K562 (cell line): ENCODE data around the gene BRD3OS. TPM values are rescaled to one million over a fixed set of nuclear protein-coding genes. Genes with fewer than 3 reads are reported as not detected.
A peak's percentile ranks its signal among the peaks of the same experiment; 100 is the strongest.

Experiments
- CREM ChIP-seq: IDR thresholded peaks from 2 replicates; pipeline ENCODE4 v1.6.1; 2014; ENCODE audit warnings: antibody characterized with exemption, low read depth
- ELF4 ChIP-seq: fragments of 450-650 bp; formaldehyde crosslinking; IDR thresholded peaks from 2 replicates; pipeline ENCODE4 v1.4.0; 2022; ENCODE audit warnings: missing genetic modification characterization
- ESRRB ChIP-seq: fragments of 250-450 bp; sonication (Bioruptor Pico); IDR thresholded peaks from 2 replicates; pipeline ENCODE4 v1.5.0; 2020; ENCODE audit warnings: mild to moderate bottlenecking, moderate library complexity, borderline replicate concordance
- ETV6 ChIP-seq, 3 experiments: fragments of 150-350 bp in 1 of 3; sonication (generic) in 1 of 3; formaldehyde crosslinking in 1 of 3; IDR thresholded peaks; 2 replicates each; pipeline versions ENCODE4 v1.6.1 to v1.8.0; 2014 to 2022; ENCODE audit warnings: borderline replicate concordance in 2 of 3, low read depth in 2 of 3, antibody characterized with exemption in 1 of 3, low read length in 1 of 3, mild to moderate bottlenecking in 1 of 3, missing genetic modification reagents in 1 of 3
- FIP1L1 ChIP-seq: fragments of 200-400 bp; formaldehyde crosslinking; IDR thresholded peaks from 2 replicates; pipeline ENCODE4 v1.6.1; 2018; ENCODE audit warnings: mild to moderate bottlenecking, low read depth, low read length; ENCODE audit not compliant: poor library complexity, severe bottlenecking
- FOSL1 ChIP-seq: fragments of 200-800 bp; sonication (Bioruptor generic); conservative IDR thresholded peaks from 2 replicates; pipeline ENCODE4 v1.6.1; 2016; ENCODE audit warnings: missing genetic modification characterization, missing compliant biosample characterization
- FOXJ3 ChIP-seq: sonication (generic); formaldehyde crosslinking; IDR thresholded peaks from 2 replicates; pipeline ENCODE4 v1.4.0; 2020; ENCODE audit warnings: mild to moderate bottlenecking, missing genetic modification reagents
- HIVEP1 ChIP-seq: fragments of 250-450 bp; sonication (Bioruptor Pico); IDR thresholded peaks from 2 replicates; pipeline ENCODE4 v1.4.0; 2020; ENCODE audit warnings: mild to moderate bottlenecking
- HMGN3 ChIP-seq: IDR thresholded peaks from 2 replicates; pipeline ENCODE4 v1.6.1; 2011; ENCODE audit warnings: borderline replicate concordance, low read depth, mild to moderate bottlenecking, mixed read lengths, low read length; ENCODE audit not compliant: insufficient read length; ENCODE audit errors: extremely low read depth
- KLF16 ChIP-seq: IDR thresholded peaks from 2 replicates; pipeline ENCODE4 v1.6.1; 2016; ENCODE audit warnings: antibody characterized with exemption
- KLF6 ChIP-seq: fragments of 250-450 bp; sonication (Bioruptor Pico); IDR thresholded peaks from 2 replicates; pipeline ENCODE4 v1.4.0; 2020; ENCODE audit warnings: mild to moderate bottlenecking, moderate library complexity, borderline replicate concordance
- LARP7 ChIP-seq: fragments of 450-650 bp; IDR thresholded peaks from 2 replicates; pipeline ENCODE4 v1.6.1; 2016
- MCM5 ChIP-seq: fragments of 450-650 bp; IDR thresholded peaks from 2 replicates; pipeline ENCODE4 v1.6.1; 2016; ENCODE audit warnings: low read depth
- PREB ChIP-seq: sonication (generic); formaldehyde crosslinking; IDR thresholded peaks from 2 replicates; pipeline ENCODE4 v1.8.1; 2023; ENCODE audit warnings: mild to moderate bottlenecking, missing genetic modification reagents
- SMC3 ChIP-seq: conservative IDR thresholded peaks from 2 replicates; pipeline ENCODE4 v1.6.1; 2011; ENCODE audit warnings: low read depth, low read length, improper control_type of control experiment; ENCODE audit not compliant: insufficient read depth
- SRSF7 ChIP-seq: fragments of 200-400 bp; formaldehyde crosslinking; optimal IDR thresholded peaks from 2 replicates; pipeline ENCODE3; 2017; ENCODE audit warnings: mild to moderate bottlenecking, low read depth, low read length
- ZBTB12 ChIP-seq: fragments of 250-450 bp; sonication (Bioruptor Pico); IDR thresholded peaks from 2 replicates; pipeline ENCODE4 v1.4.0; 2020
- ZBTB17 ChIP-seq: fragments of 450-650 bp; formaldehyde crosslinking; IDR thresholded peaks from 2 replicates; pipeline ENCODE4 v1.4.0; 2020; ENCODE audit warnings: mild to moderate bottlenecking
- ZNF146 ChIP-seq: IDR thresholded peaks from one replicate; pipeline ENCODE4 v1.6.1; 2018; ENCODE audit warnings: missing compliant biosample characterization; ENCODE audit not compliant: unreplicated experiment
- ZNF644 ChIP-seq: fragments of 200-800 bp; sonication (Bioruptor generic); IDR thresholded peaks from 2 replicates; pipeline ENCODE4 v1.6.1; 2016; ENCODE audit warnings: low read depth, missing genetic modification characterization, missing compliant biosample characterization
- ZSCAN32 ChIP-seq: fragments of 450-650 bp; formaldehyde crosslinking; IDR thresholded peaks from 2 replicates; pipeline ENCODE4 v1.4.0; 2020; ENCODE audit warnings: mild to moderate bottlenecking, moderate library complexity
- polyA plus RNA-seq, 8 experiments: library from polyadenylated mRNA; depleted of rRNA in 4 of 8; stranded (reverse) in 5 of 8; unstranded in 3 of 8; fragments of >200 nt; fragmentation: Nextera tagmentation in 2 of 8; fragmentation: Illumina TruSeq in 1 of 8; extraction: Ambion mirVana in 2 of 8; extraction: Trizol in 1 of 8; gene quantifications; 2 replicates each; pipeline versions ENCODE4 v1.2.1 to v1.2.3, GENCODE V29; 2011 to 2014; ENCODE audit warnings: inconsistent platforms in 1 of 8, missing spikeins in 1 of 8
- total RNA-seq, 7 experiments: library from RNA; depleted of rRNA in 6 of 7; stranded (reverse); fragments of >200 nt in 6 of 7; fragmentation: Illumina TruSeq in 2 of 7; extraction: Trizol in 2 of 7; gene quantifications; 2 replicates each; pipeline versions ENCODE4 v1.2.1 to v1.2.3, GENCODE V29; 2011 to 2021; ENCODE audit warnings: low replicate concordance in 1 of 7
- TF ChIP-seq, protein P1 (sequence below): sonication (generic); formaldehyde crosslinking; IDR thresholded peaks from 2 replicates; pipeline ENCODE4 v1.9.0; 2022; ENCODE audit warnings: mild to moderate bottlenecking, missing genetic modification reagents
- TF ChIP-seq, protein P2 (sequence below): sonication (generic); formaldehyde crosslinking; IDR thresholded peaks from 2 replicates; pipeline ENCODE4 v1.8.0; 2023; ENCODE audit warnings: mild to moderate bottlenecking, missing genetic modification reagents
- TF ChIP-seq, protein P3 (sequence below): sonication (generic); formaldehyde crosslinking; IDR thresholded peaks from 2 replicates; pipeline ENCODE4 v1.5.0; 2020; ENCODE audit warnings: missing genetic modification reagents

The BRD3OS gene
- total and polyA plus RNA-seq, 9 of the 15 experiments (the other 6 are each of a cell fraction or from before 2014, with no cell fraction given): 1.1 to 8.7 (median 5.9) TPM

DNA sequence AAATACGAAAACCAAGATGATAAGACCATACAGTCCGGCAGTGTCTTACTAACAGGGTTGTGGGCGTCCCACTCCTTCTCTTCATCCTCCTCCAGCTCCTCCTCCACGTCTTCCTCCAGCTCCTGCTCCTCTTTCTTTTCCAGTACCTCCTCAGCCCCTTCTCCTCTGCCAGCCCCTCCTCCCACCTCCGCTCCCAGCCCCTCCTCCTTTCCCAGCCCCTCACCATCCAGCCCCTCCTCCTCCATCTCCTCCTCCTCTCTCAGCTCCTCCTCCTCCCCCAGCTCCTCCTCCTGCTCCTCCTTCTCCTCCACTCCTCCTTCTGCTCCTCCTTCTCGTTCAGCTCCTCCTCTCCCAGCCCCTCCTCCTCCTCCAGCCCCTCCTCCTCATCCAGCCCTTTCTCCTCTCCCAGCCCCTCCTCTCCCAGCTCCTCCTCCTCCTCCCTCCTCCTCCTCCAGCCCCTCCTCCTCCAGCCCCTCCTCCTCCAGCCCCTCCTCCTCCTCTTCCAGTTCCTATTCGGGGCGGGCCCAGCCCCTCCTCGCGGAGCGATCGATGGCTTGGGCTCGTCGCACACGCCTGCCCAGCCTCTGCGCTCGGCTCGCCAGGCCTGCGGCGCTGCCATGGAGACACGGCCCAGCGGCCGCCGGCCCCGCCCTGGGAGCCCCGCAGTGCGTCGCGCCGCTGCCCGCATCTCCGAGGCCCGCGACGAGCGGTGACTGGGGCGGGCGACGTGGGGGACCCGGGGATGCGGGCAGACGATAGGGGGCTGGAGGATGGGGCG lies at the start of gene BRD3OS (continued):
- TF ChIP-seq, protein P1, sequence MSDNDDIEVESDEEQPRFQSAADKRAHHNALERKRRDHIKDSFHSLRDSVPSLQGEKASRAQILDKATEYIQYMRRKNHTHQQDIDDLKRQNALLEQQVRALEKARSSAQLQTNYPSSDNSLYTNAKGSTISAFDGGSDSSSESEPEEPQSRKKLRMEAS: no peak
- TF ChIP-seq ESRRB (CRISPR knock-in tag) (no peak), SMC3 (no peak), ZNF644 (tag) (no peak), ELF4 (CRISPR knock-in tag) (peak; percentile 23; the same call in 1 of the 2 replicates), FOXJ3 (CRISPR knock-in tag) (no peak), ZNF146 (CRISPR knock-in tag) (no peak), MCM5 (no peak), FIP1L1 (peak; percentile 20), HMGN3 (peak; percentile 50), ZBTB17 (CRISPR knock-in tag) (peak; percentile 100), ZSCAN32 (CRISPR knock-in tag) (0 out of 2 replicates have a peak, but pooled peaks have one; percentile 38), CREM (peak; percentile 85), KLF6 (no peak), PREB (no peak), ZBTB12 (CRISPR knock-in tag) (0 out of 2 replicates have a peak, but pooled peaks have one; percentile 14), FOSL1 (tag) (no peak), SRSF7 (no peak), LARP7 (0 out of 2 replicates have a peak, but pooled peaks have one; percentile 82), KLF16 (no peak), ETV6 (IDR thresholded peaks at IDR 0.05; ENCODE audit: borderline replicate concordance in 1 of 2, low read depth in 2 of 2, low read length in 1 of 2) (no peak), ETV6 (CRISPR knock-in tag; IDR thresholded peaks at IDR 0.05; ENCODE audit: borderline replicate concordance) (no peak), HIVEP1 (CRISPR knock-in tag) (no peak)
- TF ChIP-seq, protein P2, sequence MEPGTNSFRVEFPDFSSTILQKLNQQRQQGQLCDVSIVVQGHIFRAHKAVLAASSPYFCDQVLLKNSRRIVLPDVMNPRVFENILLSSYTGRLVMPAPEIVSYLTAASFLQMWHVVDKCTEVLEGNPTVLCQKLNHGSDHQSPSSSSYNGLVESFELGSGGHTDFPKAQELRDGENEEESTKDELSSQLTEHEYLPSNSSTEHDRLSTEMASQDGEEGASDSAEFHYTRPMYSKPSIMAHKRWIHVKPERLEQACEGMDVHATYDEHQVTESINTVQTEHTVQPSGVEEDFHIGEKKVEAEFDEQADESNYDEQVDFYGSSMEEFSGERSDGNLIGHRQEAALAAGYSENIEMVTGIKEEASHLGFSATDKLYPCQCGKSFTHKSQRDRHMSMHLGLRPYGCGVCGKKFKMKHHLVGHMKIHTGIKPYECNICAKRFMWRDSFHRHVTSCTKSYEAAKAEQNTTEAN (CRISPR knock-in tag): no peak
- TF ChIP-seq, protein P3, sequence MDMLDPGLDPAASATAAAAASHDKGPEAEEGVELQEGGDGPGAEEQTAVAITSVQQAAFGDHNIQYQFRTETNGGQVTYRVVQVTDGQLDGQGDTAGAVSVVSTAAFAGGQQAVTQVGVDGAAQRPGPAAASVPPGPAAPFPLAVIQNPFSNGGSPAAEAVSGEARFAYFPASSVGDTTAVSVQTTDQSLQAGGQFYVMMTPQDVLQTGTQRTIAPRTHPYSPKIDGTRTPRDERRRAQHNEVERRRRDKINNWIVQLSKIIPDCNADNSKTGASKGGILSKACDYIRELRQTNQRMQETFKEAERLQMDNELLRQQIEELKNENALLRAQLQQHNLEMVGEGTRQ (CRISPR knock-in tag): no peak
